GM12874 (cell line): ENCODE data around the gene TRIM66.

Experiments used
- CTCF ChIP-seq: IDR thresholded peaks from 2 replicates; pipeline ENCODE4 v1.5.1; 2011; ENCODE audit warnings: low read depth, mild to moderate bottlenecking, control low read depth, low read length, moderate library complexity; ENCODE audit not compliant: insufficient read depth

TRIM66 gene

GRCh38 chr11:8682303-8683114 lies at the start of gene TRIM66, which contains the start of gene RPL27A:
TSS of gene TRIM66 (minus strand) at chr11:8682665. CDS start at chr11:8672274, 10,391 bp downstream.
TSS of gene RPL27A (plus strand) at chr11:8682792. CDS start at chr11:8682814, 22 bp downstream.
- no peak for TF ChIP-seq CTCF

- TF ChIP-seq CTCF: no peak
Observed at GRCh38 chr11:8731647-8732323, 49.3 kb upstream of the TRIM66 start.

GRCh38 chr11:8730697-8731020 lies 48.2 kb upstream of the TRIM66 start:
- no peak for TF ChIP-seq CTCF

GRCh38 chr11:8729837-8730696 lies 47.6 kb upstream of the TRIM66 start:
- no peak for TF ChIP-seq CTCF

GRCh38 chr11:8729067-8729466 lies 46.6 kb upstream of the TRIM66 start:
- TF ChIP-seq CTCF: no peak

- TF ChIP-seq CTCF: no peak
Observed at GRCh38 chr11:8728563-8728962, 46.1 kb upstream of the TRIM66 start.

- no peak for TF ChIP-seq CTCF
Observed at GRCh38 chr11:8726395-8726794, 43.9 kb upstream of the TRIM66 start.
